Naive B cell (primary cell): ENCODE data around the gene CDSN. TPM values are rescaled to one million over a fixed set of nuclear protein-coding genes. Genes with fewer than 3 reads are reported as not detected.
A peak's percentile ranks its signal among the peaks of the same experiment; 100 is the strongest.

Source experiments
- ATAC-seq, 2 donors: fragments of 150-1000 bp; cut with Tn5 transposase; 2 replicates each; pipeline ENCODE4 v1.10.0; 2021; ENCODE audit warnings: low read depth in 2 of 2, mild to moderate bottlenecking in 2 of 2, moderate library complexity in 2 of 2
- DNase-seq: peaks from one replicate; pipeline ENCODE4 v3.0.0; 2022
- H3K27ac Mint-ChIP-seq, 6 donors: one replicate each; pipeline ENCODE4 v1.8.0; 2020 to 2022; ENCODE audit warnings: mild to moderate bottlenecking in 6 of 6, mixed read lengths in 6 of 6, moderate library complexity in 5 of 6, inconsistent platforms in 2 of 6
- H3K27me3 Mint-ChIP-seq, 3 donors: one replicate each; pipeline ENCODE4 v1.8.0; 2021 to 2022; ENCODE audit warnings: mixed read lengths in 3 of 3, mild to moderate bottlenecking in 1 of 3
- H3K36me3 Mint-ChIP-seq, 2 donors: one replicate each; pipeline ENCODE4 v1.8.0; 2020 to 2022; ENCODE audit warnings: mixed read lengths in 2 of 2, inconsistent platforms in 1 of 2, mild to moderate bottlenecking in 1 of 2
- H3K4me1 Mint-ChIP-seq, 3 donors: one replicate each; pipeline ENCODE4 v1.8.0; 2020 to 2022; ENCODE audit warnings: mixed read lengths in 3 of 3, inconsistent platforms in 1 of 3, mild to moderate bottlenecking in 1 of 3, moderate library complexity in 1 of 3
- H3K4me3 Mint-ChIP-seq, 8 donors: one replicate each; pipeline ENCODE4 v1.8.0; 2020 to 2022; ENCODE audit warnings: mild to moderate bottlenecking in 8 of 8, mixed read lengths in 8 of 8, moderate library complexity in 8 of 8, inconsistent platforms in 2 of 8
- H3K9me3 Mint-ChIP-seq, 7 donors: one replicate each; pipeline ENCODE4 v1.8.0; 2020 to 2022; ENCODE audit warnings: mixed read lengths in 7 of 7, mild to moderate bottlenecking in 5 of 7, inconsistent platforms in 2 of 7, moderate library complexity in 1 of 7
- polyA plus RNA-seq, 6 donors: library from polyadenylated mRNA; unstranded; fragments of 300-500 nt; fragmentation: Illumina TruSeq; gene quantifications; one replicate each; pipeline ENCODE4 v1.2.3, GENCODE V29; 2021; ENCODE audit warnings: low read depth in 6 of 6

Gene CDSN
- polyA plus RNA-seq, 6 donors from 2014 or later: not detected

- Mint-ChIP-seq H3K4me3 (no peak overlapping the region), H3K36me3 (no peaks in the 10 kb centered on the region), H3K9me3 (no peaks in the 10 kb centered on the region), H3K27me3 (peaks cover 0 to 6% (median 0%) of the 10 kb centered on the region in 3 donors), H3K4me1 (peaks cover 16 to 25% (median 23%) of the 10 kb centered on the region in 3 donors), H3K27ac (no peak overlapping the region)
- DNase-seq (no peak), ATAC-seq (no peak)
Measured at GRCh38 chr6:31096656-31097055, 23.6 kb downstream of the CDSN start.

- ATAC-seq (no peak), DNase-seq (no peak)
- Mint-ChIP-seq H3K36me3 (no peaks in the 10 kb centered on the region), H3K27ac (peak overlapping the region in 1 of 6 donors; percentile 5), H3K9me3 (no peaks in the 10 kb centered on the region), H3K4me3 (no peak overlapping the region), H3K27me3 (peaks cover 0 to 6% (median 0%) of the 10 kb centered on the region in 3 donors), H3K4me1 (peaks cover 16 to 25% (median 23%) of the 10 kb centered on the region in 3 donors)
Measured at GRCh38 chr6:31096215-31096614, 24.0 kb downstream of the CDSN start.

- Mint-ChIP-seq H3K4me1 (peaks cover 16 to 25% (median 23%) of the 10 kb centered on the region in 3 donors), H3K27ac (peak overlapping the region in 5 of 6 donors; percentile 20 to 88 (median 87)), H3K27me3 (no peaks in the 10 kb centered on the region), H3K36me3 (no peaks in the 10 kb centered on the region), H3K4me3 (peak overlapping the region in 7 of 8 donors; percentile 30 to 88 (median 77)), H3K9me3 (no peaks in the 10 kb centered on the region)
- ATAC-seq (peak; percentile 84 to 90), DNase-seq (peak; percentile 31)
Measured at GRCh38 chr6:31094389-31094881, 25.8 kb downstream of the CDSN start.

- Mint-ChIP-seq H3K4me1 (peaks cover 16 to 25% (median 23%) of the 10 kb centered on the region in 3 donors), H3K4me3 (no peak overlapping the region), H3K36me3 (no peaks in the 10 kb centered on the region)
Measured at GRCh38 chr6:31092769-31093505, 27.3 kb downstream of the CDSN start.

GRCh38 chr6:31092238-31092637 lies 28.0 kb downstream of the CDSN start:
- Mint-ChIP-seq H3K27me3 (peaks cover 0 to 6% (median 5%) of the 10 kb centered on the region in 3 donors), H3K27ac (peak overlapping the region in 1 of 6 donors; percentile 59), H3K4me1 (peaks cover 23 to 25% (median 23%) of the 10 kb centered on the region in 3 donors), H3K36me3 (no peaks in the 10 kb centered on the region), H3K9me3 (no peaks in the 10 kb centered on the region), H3K4me3 (no peak overlapping the region)
- no peak for ATAC-seq
- no peak for DNase-seq

More at GRCh38 chr6:31092769-31093505, 27.3 kb downstream of the CDSN start:
- Mint-ChIP-seq H3K27ac (peak overlapping the region in 1 of 6 donors; percentile 49), H3K27me3 (no peaks in the 10 kb centered on the region), H3K9me3 (no peaks in the 10 kb centered on the region)
- ATAC-seq: no peak
- DNase-seq: no peak

- no peak for ATAC-seq
- no peak for DNase-seq
- Mint-ChIP-seq H3K9me3 (no peaks in the 10 kb centered on the region), H3K27me3 (peaks cover 0 to 7% (median 6%) of the 10 kb centered on the region in 3 donors), H3K4me3 (no peak overlapping the region), H3K27ac (no peak overlapping the region), H3K4me1 (peaks cover 23 to 24% (median 23%) of the 10 kb centered on the region in 3 donors), H3K36me3 (no peaks in the 10 kb centered on the region)
Measured at GRCh38 chr6:31091680-31092079, 28.6 kb downstream of the CDSN start.

GRCh38 chr6:31090973-31091364 lies 29.3 kb downstream of the CDSN start:
- peaks cover 0 to 7% (median 6%) of the 10 kb centered on the region in 3 donors for H3K27me3 Mint-ChIP-seq
- H3K4me1 Mint-ChIP-seq: peaks cover 21 to 23% (median 21%) of the 10 kb centered on the region in 3 donors
- H3K9me3 Mint-ChIP-seq: no peaks in the 10 kb centered on the region
- no peak for ATAC-seq
- H3K4me3 Mint-ChIP-seq: no peak overlapping the region
- no peaks in the 10 kb centered on the region for H3K36me3 Mint-ChIP-seq
- H3K27ac Mint-ChIP-seq: peak overlapping the region in 1 of 6 donors; percentile 57
- DNase-seq: no peak

GRCh38 chr6:31090275-31090972 lies 29.8 kb downstream of the CDSN start:
- peaks cover 19 to 23% (median 20%) of the 10 kb centered on the region in 3 donors for H3K4me1 Mint-ChIP-seq
- H3K27me3 Mint-ChIP-seq: peaks cover 0 to 7% (median 6%) of the 10 kb centered on the region in 3 donors
- ATAC-seq (no peak), DNase-seq (no peak)
- H3K27ac Mint-ChIP-seq: peak overlapping the region in 1 of 6 donors; percentile 57
- no peaks in the 10 kb centered on the region for H3K9me3 Mint-ChIP-seq
- H3K4me3 Mint-ChIP-seq: no peak overlapping the region
- no peaks in the 10 kb centered on the region for H3K36me3 Mint-ChIP-seq

GRCh38 chr6:31087494-31088089 lies 32.7 kb downstream of the CDSN start:
- DNase-seq: peak; percentile 69
- Mint-ChIP-seq H3K4me3 (no peak overlapping the region), H3K27ac (peak overlapping the region in 3 of 6 donors; percentile 44 to 67 (median 62))

GRCh38 chr6:31086788-31087440 lies 33.3 kb downstream of the CDSN start:
- no peak overlapping the region for H3K27ac Mint-ChIP-seq
- no peaks in the 10 kb centered on the region for H3K9me3 Mint-ChIP-seq
- H3K4me3 Mint-ChIP-seq: no peak overlapping the region
- peaks cover 6 to 8% (median 7%) of the 10 kb centered on the region in 3 donors for H3K27me3 Mint-ChIP-seq
- H3K4me1 Mint-ChIP-seq: peaks cover 0 to 8% (median 5%) of the 10 kb centered on the region in 3 donors
- ATAC-seq: no peak
- no peak for DNase-seq
- no peaks in the 10 kb centered on the region for H3K36me3 Mint-ChIP-seq

More at GRCh38 chr6:31087494-31088089, 32.7 kb downstream of the CDSN start:
- ATAC-seq: peak; percentile 98 to 99
- H3K4me1 Mint-ChIP-seq: peaks cover 0 to 8% (median 5%) of the 10 kb centered on the region in 3 donors
- no peaks in the 10 kb centered on the region for H3K36me3 Mint-ChIP-seq
- H3K9me3 Mint-ChIP-seq: no peaks in the 10 kb centered on the region
- peaks cover 6 to 8% (median 7%) of the 10 kb centered on the region in 3 donors for H3K27me3 Mint-ChIP-seq

GRCh38 chr6:31083742-31084354 lies 36.4 kb downstream of the CDSN start:
- Mint-ChIP-seq H3K9me3 (no peaks in the 10 kb centered on the region), H3K4me3 (no peak overlapping the region), H3K27ac (peak overlapping the region in 1 of 6 donors; percentile 7), H3K27me3 (peaks cover 8 to 11% (median 10%) of the 10 kb centered on the region in 3 donors), H3K36me3 (no peaks in the 10 kb centered on the region), H3K4me1 (peaks cover 9 to 17% (median 11%) of the 10 kb centered on the region in 3 donors)
- peak; percentile 15 to 22 for ATAC-seq
- DNase-seq: no peak

GRCh38 chr6:31081872-31082271 lies 38.4 kb downstream of the CDSN start:
- Mint-ChIP-seq H3K9me3 (no peaks in the 10 kb centered on the region), H3K27me3 (peaks cover 4 to 8% (median 4%) of the 10 kb centered on the region in 3 donors), H3K36me3 (no peaks in the 10 kb centered on the region), H3K27ac (no peak overlapping the region), H3K4me3 (no peak overlapping the region), H3K4me1 (peaks cover 4 to 11% (median 9%) of the 10 kb centered on the region in 3 donors)
- DNase-seq (no peak), ATAC-seq (no peak)
